ENCODE results near the gene OR13D1.

DNA sequence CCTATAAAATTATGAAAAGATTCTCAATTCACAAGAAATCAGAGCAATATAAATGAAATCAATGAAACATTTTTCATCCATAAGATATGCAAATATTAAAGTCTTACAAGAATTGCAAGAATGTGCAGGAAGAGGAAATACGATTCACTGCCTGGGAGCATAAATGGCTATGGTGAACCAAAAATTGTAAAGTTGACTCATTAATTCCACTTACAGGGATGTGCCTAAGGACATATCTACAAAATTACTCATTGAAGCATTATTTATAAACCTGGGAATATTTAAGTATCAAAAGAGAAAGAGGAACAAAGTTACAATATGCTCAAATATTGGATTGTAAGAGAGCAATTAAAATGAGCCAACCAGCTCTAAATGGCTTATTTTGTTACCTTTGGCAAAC, 46.3 kb downstream of the OR13D1 start:
- TF ChIP-seq, protein P1, sequence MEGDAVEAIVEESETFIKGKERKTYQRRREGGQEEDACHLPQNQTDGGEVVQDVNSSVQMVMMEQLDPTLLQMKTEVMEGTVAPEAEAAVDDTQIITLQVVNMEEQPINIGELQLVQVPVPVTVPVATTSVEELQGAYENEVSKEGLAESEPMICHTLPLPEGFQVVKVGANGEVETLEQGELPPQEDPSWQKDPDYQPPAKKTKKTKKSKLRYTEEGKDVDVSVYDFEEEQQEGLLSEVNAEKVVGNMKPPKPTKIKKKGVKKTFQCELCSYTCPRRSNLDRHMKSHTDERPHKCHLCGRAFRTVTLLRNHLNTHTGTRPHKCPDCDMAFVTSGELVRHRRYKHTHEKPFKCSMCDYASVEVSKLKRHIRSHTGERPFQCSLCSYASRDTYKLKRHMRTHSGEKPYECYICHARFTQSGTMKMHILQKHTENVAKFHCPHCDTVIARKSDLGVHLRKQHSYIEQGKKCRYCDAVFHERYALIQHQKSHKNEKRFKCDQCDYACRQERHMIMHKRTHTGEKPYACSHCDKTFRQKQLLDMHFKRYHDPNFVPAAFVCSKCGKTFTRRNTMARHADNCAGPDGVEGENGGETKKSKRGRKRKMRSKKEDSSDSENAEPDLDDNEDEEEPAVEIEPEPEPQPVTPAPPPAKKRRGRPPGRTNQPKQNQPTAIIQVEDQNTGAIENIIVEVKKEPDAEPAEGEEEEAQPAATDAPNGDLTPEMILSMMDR (IDR thresholded peaks at IDR 0.05; ENCODE audit: insufficient read depth, low read length) = no peak
- TF ChIP-seq, protein P2, sequence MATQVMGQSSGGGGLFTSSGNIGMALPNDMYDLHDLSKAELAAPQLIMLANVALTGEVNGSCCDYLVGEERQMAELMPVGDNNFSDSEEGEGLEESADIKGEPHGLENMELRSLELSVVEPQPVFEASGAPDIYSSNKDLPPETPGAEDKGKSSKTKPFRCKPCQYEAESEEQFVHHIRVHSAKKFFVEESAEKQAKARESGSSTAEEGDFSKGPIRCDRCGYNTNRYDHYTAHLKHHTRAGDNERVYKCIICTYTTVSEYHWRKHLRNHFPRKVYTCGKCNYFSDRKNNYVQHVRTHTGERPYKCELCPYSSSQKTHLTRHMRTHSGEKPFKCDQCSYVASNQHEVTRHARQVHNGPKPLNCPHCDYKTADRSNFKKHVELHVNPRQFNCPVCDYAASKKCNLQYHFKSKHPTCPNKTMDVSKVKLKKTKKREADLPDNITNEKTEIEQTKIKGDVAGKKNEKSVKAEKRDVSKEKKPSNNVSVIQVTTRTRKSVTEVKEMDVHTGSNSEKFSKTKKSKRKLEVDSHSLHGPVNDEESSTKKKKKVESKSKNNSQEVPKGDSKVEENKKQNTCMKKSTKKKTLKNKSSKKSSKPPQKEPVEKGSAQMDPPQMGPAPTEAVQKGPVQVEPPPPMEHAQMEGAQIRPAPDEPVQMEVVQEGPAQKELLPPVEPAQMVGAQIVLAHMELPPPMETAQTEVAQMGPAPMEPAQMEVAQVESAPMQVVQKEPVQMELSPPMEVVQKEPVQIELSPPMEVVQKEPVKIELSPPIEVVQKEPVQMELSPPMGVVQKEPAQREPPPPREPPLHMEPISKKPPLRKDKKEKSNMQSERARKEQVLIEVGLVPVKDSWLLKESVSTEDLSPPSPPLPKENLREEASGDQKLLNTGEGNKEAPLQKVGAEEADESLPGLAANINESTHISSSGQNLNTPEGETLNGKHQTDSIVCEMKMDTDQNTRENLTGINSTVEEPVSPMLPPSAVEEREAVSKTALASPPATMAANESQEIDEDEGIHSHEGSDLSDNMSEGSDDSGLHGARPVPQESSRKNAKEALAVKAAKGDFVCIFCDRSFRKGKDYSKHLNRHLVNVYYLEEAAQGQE (IDR thresholded peaks at IDR 0.05; ENCODE audit: insufficient replicate concordance, low read depth) = no peak

All from HL-60 (cell line).